Endothelial cell of umbilical vein (primary cell): ENCODE measurements around the gene RBBP4. TPM values are rescaled to one million over a fixed set of nuclear protein-coding genes. Genes with fewer than 3 reads are reported as not detected.

Experiments
- BruUV-seq: library from RNA; stranded (reverse); fragments of 400-500 nt; replicated peaks from 2 replicates; lab custom pipeline; 2021; lab: Mats Ljungman, UMichigan
- CTCF ChIA-PET: fragments of 300-600, 350-600 bp; sonication (Branson Sonifier 250); formaldehyde crosslinking; loops from one replicate; lab custom pipeline; 2021; ENCODE audit warnings: antibody characterized with exemption, inconsistent platforms; lab: Charles Lee
- POLR2A ChIA-PET: fragments of 300-600, 350-600 bp; sonication (Branson Sonifier 250); formaldehyde crosslinking; loops from one replicate; lab custom pipeline; 2021; ENCODE audit warnings: antibody characterized with exemption, inconsistent platforms; lab: Charles Lee
- DNase-seq: peaks from one replicate; pipeline ENCODE4 v3.0.0-alpha.2; 2011; ENCODE audit warnings: low read depth, low spot score
- FAIRE-seq: peaks from 2 replicates; lab custom pipeline; 2011; peaks lifted over from hg19 to GRCh38; lab: Jason Lieb, UNC
- H2AFZ ChIP-seq: 2 replicates; pipeline ENCODE4 v1.6.0; 2012; ENCODE audit warnings: low read depth, low read length, control low read depth, inconsistent platforms
- H3K27ac ChIP-seq: 2 replicates; pipeline ENCODE4 v1.5.1; 2011; ENCODE audit warnings: low read depth, mild to moderate bottlenecking, control low read depth, low read length, moderate library complexity; ENCODE audit not compliant: insufficient read depth
- H3K27me3 ChIP-seq, 2 experiments: 2 replicates each; pipeline versions ENCODE4 v1.6.0 to v1.6.1; 2011; ENCODE audit warnings: low read length in 2 of 2, mixed read lengths in 1 of 2; ENCODE audit not compliant: control insufficient read depth in 2 of 2, insufficient read depth in 2 of 2
- H3K36me3 ChIP-seq, 2 experiments: 2 replicates in 1 of 2; 3 replicates in 1 of 2; pipeline ENCODE4 v1.5.1; 2011; ENCODE audit warnings: low read length in 2 of 2, mild to moderate bottlenecking in 1 of 2, moderate library complexity in 1 of 2; ENCODE audit not compliant: control insufficient read depth in 2 of 2, insufficient read depth in 2 of 2; ENCODE audit errors: extremely low read depth in 1 of 2
- H3K4me1 ChIP-seq: 3 replicates; pipeline ENCODE4 v1.5.1; 2011; ENCODE audit warnings: mild to moderate bottlenecking, low read length; ENCODE audit not compliant: control insufficient read depth, insufficient read depth; ENCODE audit errors: extremely low read depth
- H3K4me2 ChIP-seq: 2 replicates; pipeline ENCODE4 v1.6.1; 2011; ENCODE audit warnings: low read length, control low read depth, mixed read lengths; ENCODE audit not compliant: insufficient read depth
- H3K4me3 ChIP-seq, 3 experiments: fragments of 200-600 bp in 1 of 3; sonication (generic), shearing (Covaris generic) in 1 of 3; replicated peaks in 1 of 3; 2 replicates each; pipeline ENCODE4 v1.5.1; 2011 to 2016; ENCODE audit warnings: control low read depth in 3 of 3, low read length in 3 of 3, mild to moderate bottlenecking in 2 of 3, inconsistent platforms in 1 of 3, low read depth in 1 of 3, moderate library complexity in 1 of 3; ENCODE audit not compliant: insufficient read depth in 1 of 3
- H3K79me2 ChIP-seq: 2 replicates; pipeline ENCODE4 v1.6.0; 2012; ENCODE audit warnings: low read length, inconsistent platforms; ENCODE audit not compliant: control insufficient read depth, insufficient read depth
- H3K9ac ChIP-seq: replicated peaks from 2 replicates; pipeline ENCODE3; 2011; ENCODE audit warnings: low read length, control low read depth; ENCODE audit not compliant: insufficient read depth; ENCODE audit errors: extremely low read depth
- H3K9me1 ChIP-seq: replicated peaks from 3 replicates; pipeline ENCODE4 v1.6.0; 2011; ENCODE audit warnings: mild to moderate bottlenecking, low read length; ENCODE audit not compliant: control insufficient read depth, insufficient read depth; ENCODE audit errors: extremely low read depth
- H3K9me3 ChIP-seq: replicated peaks from 2 replicates; pipeline ENCODE4 v1.5.1; 2012; ENCODE audit warnings: low read length, inconsistent platforms; ENCODE audit not compliant: control insufficient read depth, insufficient read depth
- H4K20me1 ChIP-seq: replicated peaks from 2 replicates; pipeline ENCODE3; 2011; ENCODE audit warnings: mild to moderate bottlenecking, low read length; ENCODE audit not compliant: control insufficient read depth, insufficient read depth; ENCODE audit errors: extremely low read depth
- CTCF ChIP-seq, 2 donors: IDR thresholded peaks; 1 replicate in 1 of 2; 2 replicates in 1 of 2; pipeline ENCODE4 v1.5.1; 2011; ENCODE audit warnings: low read length in 2 of 2, mild to moderate bottlenecking in 2 of 2, moderate library complexity in 2 of 2, control low read depth in 1 of 2, inconsistent platforms in 1 of 2, low read depth in 1 of 2; ENCODE audit not compliant: insufficient read depth in 1 of 2; ENCODE audit errors: extremely low read depth in 1 of 2
- FOS ChIP-seq: IDR thresholded peaks from 2 replicates; pipeline ENCODE4 v1.6.1; 2011; ENCODE audit warnings: mild to moderate bottlenecking, low read length, moderate library complexity, borderline replicate concordance; ENCODE audit not compliant: insufficient read depth
- GATA2 ChIP-seq: IDR thresholded peaks from 2 replicates; pipeline ENCODE4 v1.7.0; 2011; ENCODE audit warnings: low read depth, mild to moderate bottlenecking, moderate library complexity, mixed read lengths, low read length; ENCODE audit not compliant: insufficient read length, insufficient read depth
- JUN ChIP-seq: IDR thresholded peaks from 2 replicates; pipeline ENCODE4 v1.6.1; 2011; ENCODE audit warnings: borderline replicate concordance, low read depth; ENCODE audit not compliant: insufficient read length, insufficient read depth
- MAX ChIP-seq: IDR thresholded peaks from 2 replicates; pipeline ENCODE4 v1.6.1; 2011; ENCODE audit not compliant: insufficient read depth, insufficient read length
- MYC ChIP-seq: IDR thresholded peaks from one replicate; pipeline ENCODE4 v1.6.1; 2011; ENCODE audit warnings: mild to moderate bottlenecking, low read depth, low read length
- POLR2AphosphoS5 ChIP-seq: IDR thresholded peaks from 2 replicates; pipeline ENCODE4 v1.6.1; 2012; ENCODE audit warnings: low read depth, mild to moderate bottlenecking, control low read depth, low read length, moderate library complexity; ENCODE audit not compliant: insufficient read depth
- dilution Hi-C: fragments of 300-500 bp; cut with MboI; formaldehyde crosslinking; loops from one replicate; pipeline ENCODE4 v1.15.0; 2019; ENCODE audit warnings: low sequenced_read_pairs; ENCODE audit not compliant: extremely low pct_ligation_motif_present
- intact Hi-C: fragments of 100-400 bp; cut with micrococcal nuclease; formaldehyde crosslinking; loops from one replicate; pipeline ENCODE4 v1.10.0; 2022
- polyA plus RNA-seq, 4 experiments: library from polyadenylated mRNA; depleted of rRNA in 3 of 4; stranded (reverse) in 3 of 4; unstranded in 1 of 4; fragments of >200 nt; gene quantifications; 2 replicates each; pipeline versions ENCODE4 v1.2.1 to v1.2.3, GENCODE V29; 2011 to 2012; ENCODE audit warnings: missing spikeins in 1 of 4
- total RNA-seq: library from RNA; stranded (reverse); gene quantifications from 2 replicates; pipeline ENCODE4 v1.2.3, GENCODE V29; 2021

RBBP4 gene
- total and polyA plus RNA-seq, 2 donors (not counting 3 experiments of a cell fraction or from before 2014, with no cell fraction given): 84.9 to 241 TPM

- H3K9me1 ChIP-seq: no peaks in the 10 kb centered on the region
- no peaks in the 10 kb centered on the region for H3K9me3 ChIP-seq
- dilution Hi-C loops (no loop called here), intact Hi-C loops (no loop called here)
- H4K20me1 ChIP-seq: no peaks in the 10 kb centered on the region
- ChIA-PET POLR2A (no interaction called here), CTCF (interaction anchor here (1.5 to 9.1 kb wide), 2 partner anchors 14 to 56 kb away, joined by 3 to 392 read pairs; no protein-coding TSS in a partner anchor)
- H3K27me3 ChIP-seq: no peaks in the 10 kb centered on the region
- BruUV-seq: no TSS peak
- H3K27ac ChIP-seq: no peak overlapping the region
- no peak overlapping the region for H3K9ac ChIP-seq
- DNase-seq (no peak), FAIRE-seq (no peak)
- no peaks in the 10 kb centered on the region for H3K4me1 ChIP-seq
- no peak overlapping the region for H3K4me3 ChIP-seq
- H2AFZ ChIP-seq: no peak overlapping the region
- no peaks in the 10 kb centered on the region for H3K36me3 ChIP-seq
- no peaks in the 10 kb centered on the region for H3K79me2 ChIP-seq
- TF ChIP-seq MYC: no peak
- TF ChIP-seq GATA2: no peak
- TF ChIP-seq CTCF (IDR thresholded peaks at IDR 0.05; ENCODE audit: extremely low read depth in 1 of 2, insufficient read depth in 1 of 2, low read depth in 1 of 2, low read length in 2 of 2): no peak
- TF ChIP-seq POLR2AphosphoS5: no peak
- no peak for TF ChIP-seq JUN
- no peak for TF ChIP-seq MAX
- no peak for TF ChIP-seq FOS
- H3K4me2 ChIP-seq: no peak overlapping the region
Observed at GRCh38 chr1:32715901-32716311, 64.9 kb downstream of the RBBP4 start.
